SU-DHL-6 (cell line): Measurements from ENCODE around the gene CPZ.

Source experiments
- CTCF ChIP-seq: fragments of 200-600 bp; sonication (generic); IDR thresholded peaks from one replicate; pipeline ENCODE4 v1.5.1; 2017; ENCODE audit warnings: antibody characterized with exemption, mild to moderate bottlenecking, low read length, moderate library complexity; ENCODE audit not compliant: insufficient read depth, poor library complexity, severe bottlenecking
- EZH2phosphoT487 ChIP-seq: fragments of 200-600 bp; sonication (generic), shearing (Covaris generic); conservative IDR thresholded peaks from 2 replicates; pipeline ENCODE4 v1.6.1; 2018; ENCODE audit warnings: mild to moderate bottlenecking, antibody characterized with exemption, low read length, moderate library complexity, mixed read lengths

- TF ChIP-seq CTCF (no peak), EZH2phosphoT487 (no peak)
These were observed 74.0 kb downstream of the CPZ start for GRCh38 chr4:8666581-8666980.
